ENCODE data around the gene TMEM255B. TPM values are rescaled to one million over a fixed set of nuclear protein-coding genes. Genes with fewer than 3 reads are reported as not detected.

TMEM255B gene
- total RNA-seq, 4 donors from 2014 or later: 2.0 to 4.8 (median 3.4) TPM

DNA sequence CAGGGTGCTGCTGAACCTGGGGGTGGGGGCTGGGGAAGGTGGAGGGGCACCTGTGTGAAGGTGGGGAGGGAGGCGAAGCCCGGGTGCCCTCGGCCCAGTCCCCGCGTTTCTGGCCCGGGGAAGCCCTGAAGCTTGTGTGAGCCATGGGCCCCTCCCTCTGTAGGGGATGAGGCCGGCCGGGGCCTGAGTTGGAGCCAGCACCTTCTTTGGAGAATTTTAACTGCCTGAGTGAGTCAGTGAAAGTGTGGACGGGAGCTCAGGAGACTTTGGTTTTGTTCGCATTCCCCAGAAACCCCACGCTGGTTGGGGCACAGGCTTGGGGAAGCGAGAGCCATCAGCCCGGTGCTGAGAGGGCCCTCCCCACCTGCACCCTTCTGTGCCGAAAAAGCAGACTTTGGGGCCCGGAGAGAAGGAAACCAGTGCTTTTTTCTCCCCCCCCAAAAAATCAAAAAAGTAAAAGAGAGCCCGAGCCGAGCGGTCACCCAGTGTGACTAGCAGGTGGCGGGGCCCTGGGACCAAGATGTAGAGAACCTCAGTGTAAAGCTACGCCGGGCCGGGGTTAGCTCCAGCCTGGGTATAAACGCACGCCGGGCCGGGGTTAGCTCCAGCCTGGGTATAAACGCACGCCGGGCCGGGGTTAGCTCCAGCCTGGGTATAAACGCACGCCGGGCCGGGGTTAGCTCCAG lies 45.1 kb downstream of the TMEM255B start:
- no peak for TF ChIP-seq POLR2A (IDR thresholded peaks at IDR 0.05)
- TF ChIP-seq, protein P1, sequence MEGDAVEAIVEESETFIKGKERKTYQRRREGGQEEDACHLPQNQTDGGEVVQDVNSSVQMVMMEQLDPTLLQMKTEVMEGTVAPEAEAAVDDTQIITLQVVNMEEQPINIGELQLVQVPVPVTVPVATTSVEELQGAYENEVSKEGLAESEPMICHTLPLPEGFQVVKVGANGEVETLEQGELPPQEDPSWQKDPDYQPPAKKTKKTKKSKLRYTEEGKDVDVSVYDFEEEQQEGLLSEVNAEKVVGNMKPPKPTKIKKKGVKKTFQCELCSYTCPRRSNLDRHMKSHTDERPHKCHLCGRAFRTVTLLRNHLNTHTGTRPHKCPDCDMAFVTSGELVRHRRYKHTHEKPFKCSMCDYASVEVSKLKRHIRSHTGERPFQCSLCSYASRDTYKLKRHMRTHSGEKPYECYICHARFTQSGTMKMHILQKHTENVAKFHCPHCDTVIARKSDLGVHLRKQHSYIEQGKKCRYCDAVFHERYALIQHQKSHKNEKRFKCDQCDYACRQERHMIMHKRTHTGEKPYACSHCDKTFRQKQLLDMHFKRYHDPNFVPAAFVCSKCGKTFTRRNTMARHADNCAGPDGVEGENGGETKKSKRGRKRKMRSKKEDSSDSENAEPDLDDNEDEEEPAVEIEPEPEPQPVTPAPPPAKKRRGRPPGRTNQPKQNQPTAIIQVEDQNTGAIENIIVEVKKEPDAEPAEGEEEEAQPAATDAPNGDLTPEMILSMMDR (IDR thresholded peaks at IDR 0.05): no peak
- peak in 1 of 2 donors; percentile 76 for DNase-seq (ENCODE audit: low spot score in 2 of 2)
- intact Hi-C loops (cut with DNase I; ENCODE audit: low total_unique reads): no loop called here
- H3K4me3 ChIP-seq (ENCODE audit: low read depth, poor library complexity, severe bottlenecking): no peak overlapping the region
- 82 to 92% methylated on average over 34 of the region's 34 CpGs for WGBS, 2 donors

DNA sequence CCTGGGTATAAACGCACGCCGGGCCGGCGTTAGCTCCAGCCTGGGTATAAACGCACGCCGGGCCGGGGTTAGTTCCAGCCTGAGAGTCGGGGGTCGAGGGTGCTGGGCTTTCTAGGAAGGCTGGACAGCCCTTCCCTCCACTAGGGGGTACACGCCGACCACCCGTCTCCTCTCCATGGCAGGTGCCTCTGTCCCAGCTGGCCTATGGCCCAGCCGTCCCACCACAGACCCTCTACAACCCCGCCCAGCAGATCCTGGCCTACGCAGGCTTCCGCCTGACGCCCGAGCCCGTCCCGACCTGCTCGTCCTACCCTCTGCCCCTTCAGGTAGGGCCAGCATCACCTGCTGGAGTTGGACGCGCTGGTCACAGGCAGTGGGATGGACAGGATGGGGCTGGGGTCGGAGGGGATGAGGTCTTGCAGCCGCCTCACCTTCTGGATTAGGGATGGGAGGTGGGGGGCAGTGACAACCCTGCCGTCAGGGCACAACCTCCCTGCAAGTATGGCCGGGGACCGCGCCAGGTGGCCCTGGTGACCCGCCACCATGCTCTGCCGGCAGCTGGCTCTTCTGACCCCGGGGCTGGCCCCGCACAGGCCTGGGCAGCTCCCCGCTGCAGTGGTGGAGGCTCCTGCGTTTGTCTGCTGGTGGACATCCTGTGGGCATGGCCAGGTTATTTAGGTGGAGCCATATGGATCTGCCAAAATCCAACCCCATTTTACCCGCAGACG lies 45.8 kb downstream of the TMEM255B start:
- no peak overlapping the region for H3K4me3 ChIP-seq (ENCODE audit: low read depth, poor library complexity, severe bottlenecking)
- intact Hi-C loops (cut with DNase I; ENCODE audit: low total_unique reads): no loop called here
- TF ChIP-seq, protein P1 (IDR thresholded peaks at IDR 0.05): no peak
- TF ChIP-seq POLR2A (IDR thresholded peaks at IDR 0.05): no peak
- peak in 1 of 2 donors; percentile 76 for DNase-seq (ENCODE audit: low spot score in 2 of 2)
- 90% methylated on average over 36 of the region's 39 CpGs for WGBS, 2 donors

DNA sequence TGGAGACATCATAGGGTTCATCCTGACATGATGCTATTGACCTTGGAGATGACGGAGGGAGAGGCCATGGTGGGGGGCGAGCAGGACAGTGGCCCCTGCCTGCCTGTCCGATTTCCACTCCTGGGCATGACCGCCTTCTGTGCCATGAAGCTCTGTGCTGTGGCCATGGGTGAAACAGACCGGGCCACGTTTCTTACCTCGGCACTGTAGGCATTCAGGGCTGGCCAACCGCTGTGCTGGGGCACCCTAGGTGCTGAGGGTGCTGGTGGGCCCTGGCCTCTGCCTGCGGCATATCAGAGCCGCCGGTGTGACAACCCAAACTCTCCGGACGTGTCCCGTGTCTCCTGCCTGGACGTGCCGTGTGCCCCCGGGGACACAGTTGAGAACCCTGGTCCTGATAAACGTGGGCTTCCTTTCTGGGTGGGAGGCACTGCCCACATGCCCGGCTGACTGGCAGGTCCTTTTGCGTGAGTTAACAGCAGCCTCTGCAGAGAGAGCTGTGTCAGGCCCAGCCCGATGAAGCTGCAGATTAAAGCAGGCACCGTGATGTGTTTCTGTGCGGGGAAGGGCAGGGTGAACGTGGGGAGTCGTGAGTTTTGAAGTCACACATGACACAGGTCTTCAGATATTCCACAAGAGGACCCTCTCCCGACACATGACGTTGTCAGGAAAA lies 46.5 kb downstream of the TMEM255B start:
- peak in 1 of 2 donors; percentile 62 for DNase-seq (ENCODE audit: low spot score in 2 of 2)
- intact Hi-C loops (cut with DNase I; ENCODE audit: low total_unique reads): no loop called here

DNA sequence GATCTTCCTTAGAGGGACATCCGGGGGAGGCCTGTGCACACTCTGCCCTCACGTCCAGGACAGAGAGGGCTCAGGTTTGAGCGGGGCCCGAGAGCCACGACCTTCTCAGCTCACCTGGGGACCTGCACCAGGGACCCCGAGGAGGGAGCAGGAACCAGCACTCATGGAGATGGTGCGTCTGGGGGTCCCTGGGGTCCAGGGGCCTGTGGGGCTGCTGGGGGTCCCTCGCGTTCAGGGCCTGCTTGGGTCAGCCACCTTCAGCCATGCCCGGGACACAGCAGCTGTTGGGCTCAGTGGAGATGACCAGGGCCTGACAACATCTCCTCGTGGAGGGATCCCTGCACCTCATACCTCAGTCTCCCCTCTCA lies 47.1 kb downstream of the TMEM255B start:
- TF ChIP-seq, protein P1 (IDR thresholded peaks at IDR 0.05): no peak
- no peak for TF ChIP-seq POLR2A (IDR thresholded peaks at IDR 0.05)
- no peak for DNase-seq (ENCODE audit: low spot score in 2 of 2)
- intact Hi-C loops (cut with DNase I; ENCODE audit: low total_unique reads): no loop called here
- WGBS, 2 donors: 90 to 94% methylated on average over 10 to 11 of the region's 11 CpGs
- H3K4me3 ChIP-seq (ENCODE audit: low read depth, poor library complexity, severe bottlenecking): no peak overlapping the region

More for the DNA sequence above, 46.5 kb downstream of the TMEM255B start:
- no peak overlapping the region for H3K4me3 ChIP-seq (ENCODE audit: low read depth, poor library complexity, severe bottlenecking)
- TF ChIP-seq POLR2A (IDR thresholded peaks at IDR 0.05): no peak
- TF ChIP-seq, protein P1 (IDR thresholded peaks at IDR 0.05): no peak
- WGBS, 2 donors: 91 to 94% methylated on average over 22 to 24 of the region's 27 CpGs

DNA sequence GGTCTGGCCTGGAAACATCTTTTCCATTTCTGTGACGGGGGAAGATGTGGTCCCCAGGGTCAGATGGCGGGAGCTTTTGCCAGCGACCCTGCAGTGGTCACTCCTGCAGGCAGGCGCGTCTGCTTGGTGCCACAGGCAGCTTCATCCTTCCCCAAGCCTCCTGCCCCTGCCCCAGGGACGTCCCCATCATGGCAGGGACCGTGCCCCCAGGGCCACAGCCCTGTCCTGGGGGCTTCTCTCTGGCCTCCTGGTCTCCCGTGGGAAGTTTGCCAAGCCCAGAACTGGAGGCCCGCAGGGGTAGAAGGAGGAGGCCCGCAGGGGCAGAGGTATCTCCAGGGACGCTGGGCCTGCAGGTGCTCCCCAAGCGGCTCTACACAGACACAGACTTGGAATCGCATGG lies 47.5 kb downstream of the TMEM255B start:
- TF ChIP-seq, protein P1 (IDR thresholded peaks at IDR 0.05): no peak
- no peak for TF ChIP-seq POLR2A (IDR thresholded peaks at IDR 0.05)
- DNase-seq (ENCODE audit: low spot score in 2 of 2): no peak
- 72 to 94% methylated on average over 7 to 13 of the region's 13 CpGs for WGBS, 2 donors
- intact Hi-C loops (cut with DNase I; ENCODE audit: low total_unique reads): no loop called here
- H3K4me3 ChIP-seq (ENCODE audit: low read depth, poor library complexity, severe bottlenecking): no peak overlapping the region
